Ureter (tissue), 1 donor: Measurements from ENCODE around the gene ZMYND11. TPM values are rescaled to one million over a fixed set of nuclear protein-coding genes. Genes with fewer than 3 reads are reported as not detected.
"Not testable (repeated sequence)": the region's sequence is repeated elsewhere in the genome, so short reads cannot be mapped to it uniquely, and the experiment has no call there.

Experiments used
- DNase-seq: peaks from one replicate; pipeline ENCODE4 v3.0.0-alpha.2; 2020; ENCODE audit warnings: low spot score
- total RNA-seq: library from RNA; stranded (reverse); gene quantifications from one replicate; pipeline ENCODE4 v1.2.4, GENCODE V29; 2023
- donor health status: DM: yes; HTN: yes; CAD: no.

Gene ZMYND11
- total RNA-seq, 1 donor from 2014 or later: 106 TPM

GRCh38 chr10:132946-133898, 2.0 kb upstream of the ZMYND11 start:
- DNase-seq: no peak

DNA sequence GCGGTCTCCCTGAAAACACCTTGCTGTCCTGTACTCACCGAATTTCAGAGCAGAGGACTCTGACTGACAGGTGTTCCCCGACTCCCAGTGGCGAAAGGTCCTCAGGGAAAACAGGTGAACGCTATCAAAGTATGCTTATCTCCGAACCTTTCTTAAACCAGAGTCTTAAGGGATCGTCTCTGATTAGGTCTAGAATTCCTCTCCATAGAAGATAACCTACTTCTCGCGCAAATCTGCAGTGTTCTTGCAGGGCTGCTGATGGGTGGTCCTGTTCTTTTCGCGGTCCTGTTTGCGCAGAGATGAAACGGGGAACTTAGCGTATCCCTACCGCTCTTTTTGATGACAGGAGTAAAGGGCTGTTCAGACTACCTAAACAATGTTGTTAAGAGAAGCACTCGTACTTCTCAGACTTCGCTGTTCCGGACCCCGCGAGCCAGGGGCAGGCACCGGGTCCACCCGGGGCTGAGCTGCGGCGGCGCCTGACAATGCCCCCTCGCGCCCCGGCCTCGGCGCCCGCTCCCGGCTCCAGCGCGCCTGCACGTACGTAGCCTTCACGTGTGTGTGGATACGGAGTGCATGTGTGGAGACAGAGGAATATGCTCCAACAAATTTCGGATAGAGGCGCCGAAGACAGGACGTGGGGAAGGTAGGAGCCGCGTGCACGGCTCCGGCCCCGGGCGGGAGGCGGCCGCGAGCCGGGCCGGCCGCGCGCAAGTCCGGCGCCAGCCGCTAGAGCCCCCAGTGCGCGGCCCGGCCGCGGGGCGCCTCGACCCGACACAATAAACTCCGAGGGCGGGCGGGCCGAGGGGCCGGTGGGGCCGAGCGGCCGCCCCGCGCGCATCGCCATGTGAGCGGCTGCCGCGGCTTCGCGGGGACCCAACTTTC, 766 bp upstream of the ZMYND11 start:
- no peak for DNase-seq

DNA sequence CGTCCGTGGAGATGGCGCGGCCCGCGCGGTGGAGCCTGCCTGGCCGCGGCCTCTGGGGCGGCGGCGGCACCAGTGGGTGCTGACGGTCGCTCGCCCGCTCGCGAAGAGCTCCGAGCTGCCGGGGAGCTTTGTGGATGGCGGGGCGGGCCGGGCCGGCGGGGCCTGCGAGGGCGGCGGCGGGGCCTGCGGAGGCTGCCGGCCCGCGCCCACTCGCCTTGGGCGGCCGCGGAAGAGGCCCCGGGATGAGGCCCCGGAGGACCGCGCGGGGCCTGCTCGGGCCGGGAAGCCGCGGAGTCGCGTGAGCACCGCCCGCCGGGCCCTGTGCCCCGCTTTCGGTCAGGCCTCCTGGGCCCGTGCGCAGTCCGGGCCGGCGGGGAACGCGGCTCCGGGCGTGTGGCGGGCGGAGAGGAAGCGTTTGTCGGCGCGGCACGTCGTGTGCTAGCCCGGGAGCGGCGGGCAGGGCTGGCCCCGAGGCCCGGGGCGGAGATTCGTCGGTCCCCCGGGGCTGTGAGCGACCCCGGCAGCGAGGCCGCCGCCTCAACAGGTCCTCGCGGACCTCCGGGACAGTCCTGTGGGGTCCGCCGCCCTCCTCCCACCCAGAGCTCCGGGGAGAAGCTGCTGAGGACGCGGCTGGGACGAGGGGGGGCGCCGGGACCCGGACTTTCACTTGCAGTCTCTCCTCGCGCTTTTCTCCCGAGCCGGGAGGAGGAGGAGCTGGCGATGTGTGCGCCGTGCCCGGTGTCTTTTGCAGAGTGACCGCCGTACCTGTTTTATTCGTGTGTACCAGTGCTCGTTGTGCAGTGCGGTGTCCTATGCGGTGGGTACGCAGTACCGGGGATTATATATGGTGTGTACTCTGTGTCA, 578 bp downstream of the ZMYND11 start:
- peak; percentile 78 for DNase-seq

GRCh38 chr10:136465-136762, 1.2 kb downstream of the ZMYND11 start:
- DNase-seq: no peak

DNA sequence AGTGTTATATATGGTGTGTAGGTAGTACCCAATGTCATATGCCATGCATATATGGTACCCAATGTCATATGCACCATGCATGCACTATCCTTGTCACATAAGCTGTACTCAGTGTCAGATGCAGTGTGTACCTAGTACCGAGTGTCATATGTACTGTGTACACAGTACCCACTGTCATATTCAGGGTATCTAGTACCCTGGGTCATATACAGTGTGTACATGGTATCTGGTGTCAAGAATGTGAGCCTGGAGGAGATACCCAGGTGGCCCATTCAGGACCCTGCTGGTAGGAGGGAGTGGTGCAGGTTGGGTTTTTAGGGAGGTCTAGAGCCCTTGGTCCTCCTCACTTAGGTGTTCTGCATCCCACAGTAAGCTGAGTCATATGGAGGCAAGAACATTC, 1.8 kb downstream of the ZMYND11 start:
- no peak for DNase-seq

GRCh38 chr10:137606-138005, 2.4 kb downstream of the ZMYND11 start:
- no peak for DNase-seq

- DNase-seq: no peak
Measured at GRCh38 chr10:142371-142770, 7.1 kb downstream of the ZMYND11 start.

DNA sequence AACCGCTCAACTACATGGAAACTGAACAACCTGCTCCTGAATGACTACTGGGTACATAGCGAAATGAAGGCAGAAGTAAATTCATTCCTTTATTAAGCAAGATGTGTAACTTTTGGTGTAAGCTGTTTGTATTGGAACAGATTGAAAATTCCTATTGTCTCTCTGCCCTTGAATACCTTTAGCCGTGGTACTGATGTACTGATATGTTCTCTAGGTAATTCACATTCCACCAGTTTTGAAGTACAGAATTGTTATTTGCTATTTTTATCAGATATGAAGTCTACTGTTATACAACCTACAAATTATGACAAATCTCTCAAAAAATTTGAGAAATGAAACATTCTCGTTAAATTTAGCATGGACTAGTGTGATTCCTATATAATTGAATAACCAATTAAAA, 17.7 kb downstream of the ZMYND11 start:
- DNase-seq: no peak

- no peak for DNase-seq
Measured at GRCh38 chr10:154348-154747, 19.1 kb downstream of the ZMYND11 start.

DNA sequence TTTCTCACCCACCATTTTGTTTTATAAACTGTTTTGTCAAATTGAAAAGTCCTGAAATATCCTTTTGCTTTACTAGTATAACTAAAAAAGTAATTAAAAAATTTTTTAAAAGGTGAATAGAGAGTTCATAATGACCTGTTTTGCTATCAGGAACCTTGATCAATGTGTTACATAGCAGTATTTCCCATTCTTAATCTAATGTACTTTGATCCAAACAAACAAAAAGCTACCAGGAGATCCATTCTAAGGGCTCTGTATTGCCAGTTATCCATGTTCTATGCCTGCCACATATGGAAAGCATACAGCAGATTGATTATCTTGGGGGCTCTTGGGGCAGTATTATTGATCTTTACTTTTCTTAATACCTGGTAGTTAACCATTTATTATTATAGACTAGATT, 32.1 kb downstream of the ZMYND11 start:
- DNase-seq: no peak

DNA sequence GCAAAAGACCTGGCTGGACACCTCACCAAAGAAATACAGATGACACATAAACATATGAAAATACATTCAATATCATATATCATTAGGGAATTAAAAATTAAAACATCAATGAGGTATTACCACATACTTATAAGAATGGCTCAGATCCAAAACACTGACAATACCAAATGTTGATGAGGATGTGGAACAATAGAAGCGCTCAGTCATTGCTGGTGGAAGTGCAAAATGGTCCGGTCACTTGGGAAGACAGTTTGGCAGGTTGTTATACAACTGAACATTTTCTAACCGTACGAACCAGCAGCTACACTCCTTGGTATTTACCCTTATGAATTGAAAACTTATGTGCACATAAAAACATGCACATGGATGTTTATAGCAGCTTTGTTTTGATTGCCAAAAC, 38.5 kb downstream of the ZMYND11 start:
- DNase-seq: no peak

GRCh38 chr10:176677-177076, 41.4 kb downstream of the ZMYND11 start:
- no peak for DNase-seq

- DNase-seq: no peak
Measured at GRCh38 chr10:178208-178607, 43.0 kb downstream of the ZMYND11 start.

DNA sequence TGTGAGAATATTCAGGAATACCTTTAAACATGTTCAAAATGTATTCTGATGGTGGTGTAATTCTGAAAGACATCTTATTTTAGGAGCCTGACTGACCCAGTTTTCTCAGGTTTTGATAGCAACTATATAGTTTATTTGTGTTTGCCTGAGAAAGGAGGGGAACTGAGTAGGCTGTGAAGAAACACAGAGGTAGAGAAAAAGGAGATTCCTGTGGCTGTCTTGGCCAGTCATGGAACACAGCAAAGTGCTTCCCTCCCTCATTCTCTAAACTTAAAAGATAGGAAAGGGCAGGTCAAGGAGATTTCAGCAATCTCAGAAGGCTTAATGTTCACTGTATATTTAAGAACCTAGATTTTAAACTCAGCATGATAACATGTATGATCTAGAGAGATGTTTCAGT, 43.5 kb downstream of the ZMYND11 start:
- DNase-seq: no peak

- no peak for DNase-seq
Measured at GRCh38 chr10:182441-183201, 47.4 kb downstream of the ZMYND11 start.

DNA sequence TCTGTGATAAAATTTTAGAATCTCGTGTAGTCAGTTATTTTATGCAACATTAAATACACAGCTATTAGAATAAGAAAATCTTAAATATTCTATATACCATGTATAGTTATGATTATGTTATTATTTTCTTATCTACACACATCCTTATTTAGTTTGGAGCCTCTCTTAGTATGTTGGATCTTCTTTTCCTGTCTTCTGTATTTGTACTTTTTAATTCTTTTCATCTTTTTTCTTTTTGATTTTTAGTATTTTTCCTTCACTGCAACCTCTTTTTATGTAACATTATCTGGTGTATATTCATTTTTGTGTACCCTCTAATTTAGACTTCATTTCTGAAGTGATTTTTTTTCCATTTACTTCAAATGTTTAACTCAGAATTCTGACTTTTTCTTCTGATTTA, 48.9 kb downstream of the ZMYND11 start:
- no peak for DNase-seq

DNA sequence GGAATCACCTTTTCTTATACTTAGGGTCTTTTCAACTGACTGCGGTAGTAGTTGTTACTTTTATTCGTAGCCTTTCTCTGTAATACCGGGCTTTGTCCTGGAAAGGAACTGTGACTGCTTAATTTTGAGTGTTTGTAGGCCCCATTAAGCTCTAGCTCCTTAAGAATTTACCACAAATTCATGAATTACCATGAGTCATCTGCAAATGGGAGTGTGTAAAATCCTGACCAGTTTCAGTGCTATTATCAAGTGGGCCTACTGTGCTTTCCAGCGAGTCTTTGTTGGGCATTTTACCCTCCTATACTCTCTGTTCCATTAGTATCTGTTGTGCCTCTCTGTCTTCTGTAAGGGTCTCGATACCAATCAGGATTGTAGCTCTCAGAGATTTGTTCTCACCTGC, 49.7 kb downstream of the ZMYND11 start:
- no peak for DNase-seq

- not testable (repeated sequence) for DNase-seq
Measured at GRCh38 chr10:185571-185970, 50.3 kb downstream of the ZMYND11 start.

DNA sequence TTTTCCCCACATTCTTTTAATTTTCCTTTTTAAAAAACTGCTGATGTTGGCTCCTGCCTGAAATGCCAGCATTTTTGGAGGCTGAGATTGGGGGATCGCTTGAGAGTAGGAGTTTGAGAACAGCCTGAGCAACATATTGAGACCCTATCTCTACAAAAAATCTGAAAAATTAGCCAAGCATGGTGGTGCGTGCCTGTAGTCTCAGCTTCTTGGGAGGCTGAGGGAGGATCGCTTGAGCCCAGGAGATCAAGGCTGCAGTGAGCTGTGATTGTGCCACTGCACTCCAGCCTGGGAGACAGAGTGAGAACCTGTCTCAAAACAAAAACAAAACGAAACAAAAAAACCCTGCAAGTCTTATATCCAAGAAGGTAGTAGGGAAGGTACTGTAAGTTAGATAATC, 51.7 kb downstream of the ZMYND11 start:
- no peak for DNase-seq

- no peak for DNase-seq
Measured at GRCh38 chr10:188546-188945, 53.3 kb downstream of the ZMYND11 start.

DNA sequence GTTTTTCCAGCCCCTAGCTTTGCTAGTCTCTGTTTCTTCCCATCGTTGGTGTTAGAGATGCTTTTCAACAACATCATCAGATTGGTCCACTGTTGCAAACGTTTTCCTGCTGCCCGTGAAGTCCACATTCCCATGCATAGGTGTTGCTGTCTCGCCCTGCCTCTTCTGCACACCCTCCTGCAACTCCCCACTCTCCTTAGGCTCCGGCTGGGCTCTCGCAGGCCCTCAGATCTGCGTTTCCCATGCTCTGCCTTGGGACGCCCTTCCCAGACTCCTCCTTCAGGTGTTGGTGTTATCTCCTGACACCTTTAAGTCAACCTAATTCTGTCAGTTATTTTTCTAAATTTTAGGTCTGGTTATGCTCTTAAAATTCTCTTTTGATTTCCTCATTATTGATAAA, 55.0 kb downstream of the ZMYND11 start:
- DNase-seq: no peak
